GM21737 (cell line): ENCODE data around the gene ODR4.
"Not testable (repeated sequence)": the region's sequence is repeated elsewhere in the genome, so short reads cannot be mapped to it uniquely, and the experiment has no call there.

Experiments
- ATAC-seq: cut with Tn5 transposase; IDR thresholded peaks from one replicate; pipeline ENCODE4 v1.9.1; 2021; ENCODE audit warnings: mild to moderate bottlenecking, moderate library complexity; ENCODE audit not compliant: unreplicated experiment

ODR4 gene

DNA sequence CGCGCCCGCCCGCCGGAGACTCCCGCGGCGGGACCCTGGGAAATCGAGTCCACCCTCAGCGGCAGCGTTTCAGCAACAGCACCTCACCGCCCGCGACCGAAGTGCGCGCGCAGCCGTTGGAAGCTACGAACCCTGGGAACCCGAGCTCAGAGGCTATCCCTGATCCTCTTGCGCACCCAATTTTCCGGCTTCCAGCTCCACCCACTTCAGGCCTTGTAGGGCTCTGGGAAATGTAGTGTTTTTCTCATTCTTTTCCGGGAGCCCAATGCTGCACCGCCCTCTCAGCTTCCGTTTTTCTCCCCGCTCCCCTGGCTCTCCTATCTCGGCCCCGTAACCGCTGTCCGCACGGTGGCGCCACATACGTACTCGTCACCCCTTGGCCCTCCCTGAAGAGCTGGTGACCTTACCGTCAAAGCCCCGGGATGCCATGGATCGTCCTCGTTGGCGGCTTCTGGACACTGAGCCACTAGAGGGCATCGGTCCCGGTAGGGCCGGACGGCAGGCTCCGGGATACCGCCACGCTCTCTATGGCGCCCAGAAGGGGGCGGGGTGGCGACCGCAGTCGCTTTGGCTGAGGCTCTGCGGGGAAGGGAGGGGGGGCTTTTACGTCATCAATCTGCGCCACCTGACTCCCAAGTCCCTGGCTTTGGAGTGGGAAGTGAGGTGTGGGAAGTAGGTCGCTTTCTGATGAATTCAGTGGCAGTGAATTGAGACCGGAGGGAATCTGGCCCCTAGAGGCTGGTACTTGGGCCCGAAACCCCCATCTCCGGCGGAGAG lies at the start of gene ODR4, which contains the start of gene TPR:
Gene ODR4 (plus strand): TSS at position 687 of the 777 bp plus-strand sequence. CDS start 3,948 bp downstream, outside the sequence.
Gene TPR (minus strand): TSS at position 102 of the 777 bp plus-strand sequence. CDS start 225 bp downstream, outside the sequence.
- ATAC-seq = peak; percentile 87

GRCh38 chr1:186326009-186326408 lies 49.6 kb upstream of the ODR4 start:
- ATAC-seq = no peak

- no peak for ATAC-seq
These were observed 48.3 kb upstream of the ODR4 start for GRCh38 chr1:186327331-186327730.

- ATAC-seq = no peak
These were observed 44.9 kb upstream of the ODR4 start for GRCh38 chr1:186330758-186331157.

GRCh38 chr1:186337554-186337953 lies 38.1 kb upstream of the ODR4 start:
- no peak for ATAC-seq

DNA sequence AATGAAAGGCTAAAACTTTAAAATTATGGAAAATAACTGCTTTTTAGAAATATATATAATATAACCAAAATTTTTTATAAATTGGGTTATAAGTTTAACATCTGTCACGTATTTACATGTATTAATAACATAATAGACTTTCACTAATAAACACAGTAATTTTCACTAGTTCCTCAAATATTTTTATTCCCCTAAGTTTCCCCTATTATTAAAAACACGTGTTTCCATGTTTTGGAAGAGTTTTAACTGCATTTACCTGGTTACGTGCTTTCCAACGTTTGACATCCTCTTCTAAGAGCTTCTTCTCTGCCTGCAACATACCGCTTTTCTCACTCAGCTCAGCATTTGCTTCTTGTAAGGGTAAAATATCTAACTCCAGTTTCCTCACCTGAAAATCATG lies 34.9 kb upstream of the ODR4 start:
- ATAC-seq = no peak

DNA sequence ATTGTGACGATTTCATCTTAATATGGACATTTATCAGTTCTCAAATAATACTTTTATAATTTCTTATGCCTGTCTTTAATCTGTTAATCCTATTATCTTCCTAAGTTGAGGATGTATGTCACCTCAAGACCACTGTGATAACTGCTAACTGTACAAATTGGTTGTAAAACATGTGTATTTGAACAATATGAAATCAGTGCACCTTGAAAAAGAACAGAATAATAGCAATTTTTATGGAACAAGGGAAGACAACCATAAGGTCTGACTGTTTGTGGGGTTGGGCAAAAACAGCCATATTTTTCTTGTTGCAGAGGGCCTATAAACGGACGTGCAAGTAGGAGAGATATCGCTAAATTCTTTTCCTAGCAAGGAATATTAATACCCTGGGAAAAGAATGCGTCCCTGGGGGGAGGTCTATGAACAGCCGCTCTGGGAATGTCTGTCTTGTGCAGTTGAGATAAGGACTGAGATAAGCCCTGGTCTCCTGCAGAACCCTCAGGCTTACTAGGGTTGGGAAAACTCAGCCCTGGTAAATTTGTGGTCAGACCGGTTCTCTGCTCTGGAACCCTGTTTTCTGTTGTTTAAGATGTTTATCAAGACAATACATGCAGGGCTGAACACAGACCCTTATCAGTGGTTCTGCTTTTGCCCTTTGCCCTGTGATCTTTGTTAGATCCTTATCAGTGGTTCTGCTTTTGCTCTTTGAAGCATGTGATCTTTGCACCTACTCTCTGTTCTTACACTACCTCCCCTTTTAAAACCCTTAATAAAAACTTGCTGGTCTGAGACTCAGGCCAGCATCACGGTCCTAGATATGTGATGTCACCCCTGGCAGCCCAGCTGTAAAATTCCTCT lies 27.6 kb upstream of the ODR4 start:
- ATAC-seq = not testable (repeated sequence)

DNA sequence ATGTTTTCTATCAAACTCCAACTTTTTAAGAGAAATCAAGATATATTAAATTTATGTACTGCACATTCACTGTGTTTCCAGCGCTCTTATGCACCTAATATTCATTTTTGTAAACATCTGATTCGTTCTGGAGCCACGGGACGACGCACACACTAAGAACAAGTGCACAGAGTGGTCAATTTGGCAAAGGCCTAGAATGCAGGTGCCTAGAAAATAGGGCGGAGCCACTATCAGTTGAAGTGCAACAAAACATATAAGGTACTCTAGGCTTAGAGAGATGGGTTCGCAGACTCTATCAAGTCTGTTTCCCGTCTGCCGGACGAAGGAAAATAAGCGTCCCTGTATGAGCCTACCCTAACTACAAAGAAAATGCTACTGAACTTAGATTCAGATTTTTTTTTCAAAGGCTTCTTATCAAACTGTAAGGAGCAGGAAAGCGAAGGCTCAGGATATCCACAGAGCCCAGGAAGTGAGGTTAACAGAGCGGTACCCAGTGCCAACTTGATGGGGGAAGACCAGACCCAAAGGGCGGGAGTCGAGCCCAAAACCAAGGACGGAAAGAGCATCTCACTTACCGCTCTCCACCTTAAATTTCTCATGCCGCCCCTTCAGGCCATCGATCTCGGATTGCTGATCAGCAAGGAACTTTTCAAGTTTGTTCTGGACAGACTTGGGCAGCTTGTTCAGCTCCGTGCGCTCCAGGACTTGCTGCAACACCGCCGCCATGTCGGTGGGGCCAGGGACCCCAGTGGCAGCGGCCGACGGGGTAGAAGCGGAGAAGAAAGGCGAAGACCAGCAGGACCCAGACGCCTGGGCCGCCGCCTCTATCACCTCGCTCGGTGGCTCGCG lies 1.1 kb upstream of the ODR4 start:
- ATAC-seq = peak; percentile 26

- ATAC-seq = no peak
These were observed 286 bp downstream of the ODR4 start for GRCh38 chr1:186375929-186376319.

DNA sequence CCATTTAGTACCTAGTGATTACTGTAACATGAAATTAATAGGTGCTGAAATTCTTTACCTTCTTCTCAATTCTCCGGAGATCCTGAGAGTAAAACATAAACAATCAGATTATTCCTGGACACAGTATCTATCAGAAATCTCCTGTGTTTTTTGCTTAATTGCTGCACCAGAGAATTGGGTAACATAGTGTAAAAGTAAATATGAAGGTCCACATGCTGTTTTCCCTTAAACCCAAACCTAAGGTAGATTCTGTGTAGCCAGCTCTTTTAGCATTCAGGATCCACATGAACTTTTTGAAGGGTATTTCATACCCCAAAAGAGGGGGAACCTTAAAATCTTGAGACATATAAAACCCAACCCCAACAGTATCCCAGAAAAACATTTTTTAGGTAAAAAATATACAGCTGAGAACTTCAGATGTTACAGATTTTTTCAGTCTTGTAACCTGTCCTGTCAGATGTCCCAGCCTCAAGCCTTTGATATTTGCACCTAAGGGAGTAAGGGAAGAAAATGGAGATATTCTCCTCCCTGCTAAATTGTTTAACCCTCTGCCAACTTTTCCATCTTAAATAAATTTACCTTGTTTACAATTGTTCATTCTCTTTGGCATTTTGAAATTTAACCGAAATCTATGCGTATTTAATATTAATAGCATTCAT lies 11.2 kb downstream of the ODR4 start:
- no peak for ATAC-seq

- no peak for ATAC-seq
These were observed 15.3 kb downstream of the ODR4 start for GRCh38 chr1:186390925-186391324.

GRCh38 chr1:186391841-186392240 lies 16.2 kb downstream of the ODR4 start:
- no peak for ATAC-seq

- ATAC-seq = not testable (repeated sequence)
These were observed 17.1 kb downstream of the ODR4 start for GRCh38 chr1:186392711-186393110.

DNA sequence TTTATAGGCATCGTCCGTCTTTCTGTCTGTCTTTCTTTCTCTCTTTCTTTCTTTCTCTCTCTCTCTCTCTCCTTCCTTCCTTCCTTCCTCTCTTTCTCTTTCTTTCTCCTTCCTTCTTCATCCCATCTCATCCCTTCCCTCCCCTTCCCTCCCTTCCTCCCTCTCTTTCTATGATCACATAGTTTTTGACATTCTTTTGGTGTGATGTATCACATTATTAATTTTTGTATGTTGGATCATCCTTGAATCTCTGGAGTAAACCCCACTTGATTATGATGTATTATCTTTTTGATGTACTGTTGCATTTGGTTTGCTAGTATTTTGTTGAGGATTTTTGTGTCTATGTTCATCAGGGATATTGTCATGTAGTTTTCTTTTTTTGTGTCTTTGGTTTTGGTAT lies 25.8 kb downstream of the ODR4 start:
- ATAC-seq = not testable (repeated sequence)

- no peak for ATAC-seq
These were observed 28.0 kb downstream of the ODR4 start for GRCh38 chr1:186403632-186404031.

GRCh38 chr1:186404454-186405051 lies 28.9 kb downstream of the ODR4 start:
- ATAC-seq = peak; percentile 59

DNA sequence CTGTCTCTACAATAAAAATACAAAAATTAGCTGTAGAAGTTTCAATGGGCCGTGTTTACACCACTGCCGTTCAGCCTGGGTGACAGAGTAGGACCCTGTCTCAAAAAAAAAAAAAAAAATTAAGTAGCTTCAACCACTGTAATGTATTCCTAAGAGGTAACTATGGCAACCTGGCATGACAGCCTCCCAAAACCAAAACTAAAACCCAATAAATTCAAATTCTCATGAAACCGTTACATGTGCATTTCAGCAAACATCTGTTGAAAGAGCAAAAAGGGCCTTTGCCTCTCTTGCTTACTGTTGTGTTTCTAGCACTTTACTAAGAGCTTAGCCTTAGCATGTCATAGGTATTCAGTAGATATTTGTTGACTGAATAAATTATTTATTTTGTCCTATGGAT lies 33.5 kb downstream of the ODR4 start:
- ATAC-seq = peak; percentile 43

DNA sequence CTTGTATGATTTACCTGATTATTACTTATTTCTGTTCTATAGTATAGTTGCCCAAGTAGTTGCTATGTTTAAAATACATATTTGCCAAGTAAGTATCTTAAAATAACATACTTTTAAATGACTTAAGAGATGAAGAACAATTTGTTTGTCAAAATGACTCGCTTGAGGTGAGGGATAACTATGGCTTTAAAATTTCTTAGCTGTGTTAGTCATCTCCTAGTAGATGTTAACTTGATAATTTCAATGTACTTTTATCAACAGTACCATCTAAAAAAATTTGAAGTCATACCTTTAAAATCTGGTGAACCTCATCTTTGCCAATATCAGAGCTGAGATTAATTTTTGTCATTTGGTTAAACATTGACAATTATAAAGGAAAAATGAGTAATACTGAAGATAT lies 37.7 kb downstream of the ODR4 start:
- ATAC-seq = no peak

DNA sequence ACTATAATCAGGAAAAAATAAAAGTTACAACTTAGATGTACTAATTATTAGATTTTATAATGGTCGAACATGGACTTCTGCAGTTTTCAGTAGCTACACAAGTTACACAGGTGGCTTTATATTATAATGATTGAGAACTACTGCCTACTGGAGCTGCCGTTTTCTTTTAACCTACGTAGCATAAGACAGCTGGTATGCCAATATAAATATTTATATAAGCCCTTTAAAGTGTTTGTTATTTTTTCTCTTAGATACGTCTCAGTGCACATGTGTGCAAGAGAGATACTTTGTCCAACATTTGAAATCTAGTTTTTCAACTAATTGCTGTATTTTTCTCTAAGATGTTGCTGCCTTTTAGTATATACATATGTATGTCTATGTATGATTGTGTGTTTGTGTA lies 42.9 kb downstream of the ODR4 start:
- ATAC-seq = no peak

DNA sequence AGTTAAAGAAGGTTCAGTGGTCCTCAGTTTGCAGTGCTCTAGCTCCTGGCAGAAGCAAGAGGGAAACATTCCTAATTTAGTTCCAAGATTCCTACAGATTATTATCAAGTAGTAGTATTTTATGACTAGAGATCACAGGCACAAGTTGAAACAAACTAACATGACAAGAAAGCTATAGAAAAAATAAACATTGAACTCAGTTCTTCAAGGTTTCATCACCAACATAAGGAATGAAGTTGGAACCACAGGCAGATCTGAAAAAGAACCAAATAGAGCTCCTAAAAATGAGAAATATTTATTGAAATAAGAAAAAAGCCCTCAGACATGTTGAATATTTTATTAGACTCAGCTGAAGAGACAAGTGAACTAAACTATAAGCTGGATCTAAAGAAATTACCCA lies 44.7 kb downstream of the ODR4 start:
- no peak for ATAC-seq
